Endodermal cell (in vitro differentiated cells): ENCODE results near the gene TTC7B. TPM values are rescaled to one million over a fixed set of nuclear protein-coding genes. Genes with fewer than 3 reads are reported as not detected.

Experiments used
- DNase-seq: peaks from one replicate; pipeline ENCODE4 v3.0.0-alpha.2; 2017
- H3K27ac ChIP-seq: 2 replicates; pipeline ENCODE4 v1.5.1; 2013; ENCODE audit warnings: mild to moderate bottlenecking, low read depth, low read length, moderate library complexity
- H3K27me3 ChIP-seq: 2 replicates; pipeline ENCODE4 v1.6.1; 2013; ENCODE audit warnings: mild to moderate bottlenecking, low read length, moderate library complexity; ENCODE audit not compliant: insufficient read depth, control insufficient read depth, poor library complexity, severe bottlenecking
- H3K36me3 ChIP-seq: 2 replicates; pipeline ENCODE4 v1.7.0; 2013; ENCODE audit warnings: mild to moderate bottlenecking, low read length, moderate library complexity; ENCODE audit not compliant: control insufficient read depth, insufficient read depth
- H3K4me1 ChIP-seq: one replicate; pipeline ENCODE4 v1.7.0; 2013; ENCODE audit warnings: low read length; ENCODE audit not compliant: control insufficient read depth, insufficient read depth
- H3K4me3 ChIP-seq: 2 replicates; pipeline ENCODE4 v1.5.1; 2013; ENCODE audit warnings: mild to moderate bottlenecking, low read length, moderate library complexity
- H3K9ac ChIP-seq: 2 replicates; pipeline ENCODE4 v1.6.1; 2013; ENCODE audit warnings: mild to moderate bottlenecking, low read length, moderate library complexity; ENCODE audit not compliant: poor library complexity, severe bottlenecking; ENCODE audit errors: extremely low read depth
- H3K9me3 ChIP-seq: 2 replicates; pipeline ENCODE4 v1.6.1; 2013; ENCODE audit warnings: mild to moderate bottlenecking, low read length, moderate library complexity; ENCODE audit not compliant: control insufficient read depth
- H3K27ac Mint-ChIP-seq: 2 replicates; pipeline ENCODE4 v1.8.0; 2020; ENCODE audit warnings: mixed read lengths
- H3K27me3 Mint-ChIP-seq: 2 replicates; pipeline ENCODE4 v1.8.0; 2021; ENCODE audit warnings: mild to moderate bottlenecking, mixed read lengths; ENCODE audit not compliant: insufficient read depth
- H3K36me3 Mint-ChIP-seq: 2 replicates; pipeline ENCODE4 v1.8.0; 2020; ENCODE audit warnings: low read depth, mixed read lengths
- H3K4me1 Mint-ChIP-seq: 2 replicates; pipeline ENCODE4 v1.8.0; 2020; ENCODE audit warnings: mixed read lengths
- H3K4me3 Mint-ChIP-seq: 2 replicates; pipeline ENCODE4 v1.8.0; 2020; ENCODE audit warnings: mild to moderate bottlenecking, moderate library complexity, mixed read lengths
- H3K9me3 Mint-ChIP-seq: 2 replicates; pipeline ENCODE4 v1.8.0; 2020; ENCODE audit warnings: mild to moderate bottlenecking, mixed read lengths
- CTCF ChIP-seq: fragments of 200-600 bp; sonication (generic); conservative IDR thresholded peaks from 2 replicates; pipeline ENCODE4 v1.5.0; 2021; ENCODE audit warnings: antibody characterized with exemption, mild to moderate bottlenecking
- WGBS, 2 experiments: methylation state at CpG; one replicate each; pipeline versions ENCODE4 v1.1.5 to v1.1.7; 2013; ENCODE audit warnings: missing lambda C conversion rate in 2 of 2, mixed read lengths in 1 of 2; ENCODE audit not compliant: insufficient coverage in 1 of 2, insufficient read length in 1 of 2; 5-methylcytosine and 5-hydroxymethylcytosine counted together
- total RNA-seq, 2 donors: library from RNA; stranded (reverse); fragmentation: NEBNext Ultra II Directional in 1 of 2; extraction: Animal tissue kit (Norgen Biotek cat#: 25700) in 1 of 2; gene quantifications; 2 replicates in 1 of 2; 3 replicates in 1 of 2; pipeline ENCODE4 v1.2.1, GENCODE V29; 2021

Gene TTC7B
- total RNA-seq, 2 donors from 2014 or later, result 51.3 to 62.6 TPM

GRCh38 chr14:90548455-90548854, 267.8 kb downstream of the TTC7B start:
- no peak overlapping the region for H3K27ac ChIP-seq
- H3K4me3 Mint-ChIP-seq, result no peak overlapping the region
- 97 to 100% methylated on average over 1 to 3 of the region's 3 CpGs for WGBS, 2 experiments
- peaks cover 4% of the 10 kb centered on the region for H3K4me1 ChIP-seq
- no peak for DNase-seq
- no peak overlapping the region for H3K9ac ChIP-seq
- peaks cover 18% of the 10 kb centered on the region for H3K4me1 Mint-ChIP-seq
- H3K27ac Mint-ChIP-seq, result no peak overlapping the region
- no peaks in the 10 kb centered on the region for H3K36me3 ChIP-seq
- TF ChIP-seq CTCF, result no peak
- H3K27me3 ChIP-seq, result no peaks in the 10 kb centered on the region
- no peak overlapping the region for H3K4me3 ChIP-seq
- H3K9me3 Mint-ChIP-seq, result peaks cover 12% of the 10 kb centered on the region
- no peaks in the 10 kb centered on the region for H3K27me3 Mint-ChIP-seq
- H3K9me3 ChIP-seq, result peaks cover 11% of the 10 kb centered on the region
- peaks cover 7% of the 10 kb centered on the region for H3K36me3 Mint-ChIP-seq

GRCh38 chr14:90547968-90548367, 268.3 kb downstream of the TTC7B start:
- Histone ChIP-seq H3K36me3 (no peaks in the 10 kb centered on the region), H3K27ac (no peak overlapping the region), H3K4me1 (peaks cover 4% of the 10 kb centered on the region), H3K27me3 (no peaks in the 10 kb centered on the region), H3K9ac (no peak overlapping the region), H3K9me3 (peaks cover 11% of the 10 kb centered on the region), H3K4me3 (no peak overlapping the region)
- Mint-ChIP-seq H3K9me3 (peaks cover 12% of the 10 kb centered on the region), H3K4me3 (no peak overlapping the region), H3K27ac (no peak overlapping the region), H3K27me3 (no peaks in the 10 kb centered on the region), H3K4me1 (peaks cover 18% of the 10 kb centered on the region), H3K36me3 (peaks cover 7% of the 10 kb centered on the region)
- no peak for TF ChIP-seq CTCF
- 89 to 92% methylated on average over 2 to 3 of the region's 3 CpGs for WGBS, 2 experiments
- DNase-seq, result no peak

GRCh38 chr14:90547250-90547649, 269.0 kb downstream of the TTC7B start:
- Histone ChIP-seq H3K27me3 (no peaks in the 10 kb centered on the region), H3K4me1 (peaks cover 4% of the 10 kb centered on the region), H3K9ac (no peak overlapping the region), H3K4me3 (no peak overlapping the region), H3K27ac (no peak overlapping the region), H3K36me3 (no peaks in the 10 kb centered on the region), H3K9me3 (peaks cover 11% of the 10 kb centered on the region)
- Mint-ChIP-seq H3K27me3 (no peaks in the 10 kb centered on the region), H3K4me3 (no peak overlapping the region), H3K27ac (no peak overlapping the region), H3K4me1 (peaks cover 18% of the 10 kb centered on the region), H3K9me3 (peaks cover 12% of the 10 kb centered on the region), H3K36me3 (peaks cover 7% of the 10 kb centered on the region)
- no peak for DNase-seq
- TF ChIP-seq CTCF, result no peak
- WGBS, 2 experiments, result 92 to 98% methylated on average over 10 of the region's 10 CpGs
